A172 (cell line): ENCODE measurements around the gene GPR119. TPM values are rescaled to one million over a fixed set of nuclear protein-coding genes. Genes with fewer than 3 reads are reported as not detected.
"Not testable (repeated sequence)": the region's sequence is repeated elsewhere in the genome, so short reads cannot be mapped to it uniquely, and the experiment has no call there.

Experiments used
- DNase-seq: peaks from one replicate; pipeline ENCODE4 v3.0.0-alpha.2; 2015; ENCODE audit warnings: low spot score
- total RNA-seq: library from RNA; depleted of rRNA; stranded (reverse); fragments of >200 nt; shearing (Covaris generic); gene quantifications from 2 replicates; pipeline ENCODE4 v1.2.3, GENCODE V29; 2014; rRNA removed

The GPR119 gene
- total RNA-seq, 1 experiment from 2014 or later = not detected

DNA sequence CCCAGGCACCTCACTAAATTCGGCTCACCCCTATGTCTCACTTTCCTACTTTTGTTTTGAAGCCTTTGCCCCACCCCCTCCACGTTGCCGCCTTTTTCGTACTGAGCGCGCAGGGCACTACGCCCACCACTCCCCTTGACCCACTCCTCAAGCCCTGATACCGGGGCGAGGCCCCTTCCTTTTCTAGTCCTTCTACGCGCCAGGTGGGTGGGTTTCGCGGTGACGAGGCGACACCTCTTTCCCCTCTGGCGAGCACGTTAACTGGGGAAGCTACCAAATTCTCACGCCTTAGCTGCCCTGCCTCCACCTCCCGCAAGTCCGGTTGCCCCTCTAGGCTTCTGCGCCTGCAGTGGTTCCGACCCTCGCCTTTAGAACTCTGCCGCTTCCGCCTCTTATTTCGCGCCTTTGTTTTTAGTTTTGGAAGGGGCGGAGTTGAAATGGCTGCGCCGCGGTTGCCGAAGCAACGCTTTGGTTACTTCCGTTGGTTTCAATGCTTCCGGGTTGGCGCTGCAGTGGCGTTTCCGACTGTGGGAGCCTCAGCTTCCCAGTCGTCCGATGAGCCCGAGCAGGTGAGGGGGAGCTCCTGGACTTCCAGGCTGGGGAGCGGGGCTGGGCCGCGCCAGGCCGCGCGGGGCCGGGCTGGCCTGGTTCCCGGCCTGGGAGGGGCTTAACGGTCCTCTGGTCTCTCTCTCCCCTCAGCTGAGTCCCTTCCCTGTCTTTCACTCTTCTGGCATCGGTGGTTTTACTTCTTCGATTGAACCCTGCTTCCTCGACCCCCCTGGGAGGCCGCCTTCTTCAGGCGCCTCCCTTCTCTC, 45.9 kb downstream of the GPR119 start, which contains the start of gene SLC25A14:
Gene SLC25A14 (plus strand): TSS at position 512 of the 815 bp plus-strand sequence. CDS start 360 bp downstream, outside the sequence.
- peak; percentile 42 for DNase-seq

DNA sequence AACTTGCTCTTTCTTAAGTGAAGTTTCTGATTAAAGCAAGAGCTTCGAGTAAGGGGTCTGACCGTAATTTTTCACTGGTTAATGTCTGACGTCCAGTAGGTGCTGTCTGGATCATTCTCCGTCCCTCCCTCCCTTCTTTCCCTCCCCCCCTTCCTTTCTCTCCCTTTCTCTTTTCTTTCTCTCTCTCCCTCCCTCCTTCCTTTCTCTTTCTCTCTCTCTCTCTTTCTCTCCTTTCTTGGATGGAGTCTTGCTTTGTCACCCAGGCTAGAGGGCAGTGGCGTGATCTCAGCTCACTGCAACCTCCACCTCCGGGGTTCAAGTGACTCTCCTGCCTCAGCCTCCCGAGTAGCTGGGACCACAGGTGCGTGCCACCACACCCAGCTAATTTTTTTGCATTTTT, 46.6 kb downstream of the GPR119 start:
- DNase-seq = not testable (repeated sequence)

DNA sequence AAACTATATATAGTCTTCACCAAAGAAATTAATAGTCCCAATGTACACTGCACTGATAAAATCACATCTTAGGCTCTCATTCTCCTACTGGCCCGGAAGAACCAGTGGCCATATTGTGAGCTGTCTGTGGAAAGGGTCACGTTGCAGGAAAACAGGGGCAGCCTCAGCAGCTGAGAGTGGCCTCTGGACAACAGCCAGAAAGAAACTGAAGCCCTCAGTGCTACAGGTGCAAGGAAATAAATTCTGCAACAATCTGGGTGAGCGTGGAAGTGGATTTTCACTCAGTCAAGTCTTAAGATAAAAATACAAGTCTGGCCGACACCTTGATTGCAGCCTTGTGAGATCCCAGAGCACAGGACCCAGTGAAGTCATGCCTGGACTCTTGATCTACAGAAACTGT, 48.9 kb downstream of the GPR119 start:
- DNase-seq = no peak

Other genes starting within 250 kb of the GPR119 start
- gene AIFM1, start 219.8 kb downstream of the GPR119 start, total RNA-seq = 18.5 and 21.1 TPM in 2 replicates
- not detected in 2 replicates for gene RAB33A, start 213.7 kb downstream of the GPR119 start, total RNA-seq
- 3.3 and 4.6 TPM in 2 replicates for gene ZNF280C, start 116.8 kb downstream of the GPR119 start, total RNA-seq
- gene SLC25A14, start 45.8 kb downstream of the GPR119 start, total RNA-seq = 8.8 and 9.3 TPM in 2 replicates
- gene RBMX2, start 16.3 kb upstream of the GPR119 start, total RNA-seq = 10.4 and 15.6 TPM in 2 replicates